LNCAP (cell line): ENCODE measurements around the gene GET3.
A peak's percentile ranks its signal among the peaks of the same experiment; 100 is the strongest.

Experiments
- CTCF ChIP-seq: fragments of 450-650 bp; IDR thresholded peaks from 2 replicates; pipeline ENCODE4 v1.5.1; 2017; ENCODE audit warnings: mild to moderate bottlenecking

GET3 gene

GRCh38 chr19:12764698-12765097 is 27.4 kb downstream of the GET3 start:
- no peak for TF ChIP-seq CTCF

- TF ChIP-seq CTCF, result peak; percentile 76
Observed at GRCh38 chr19:12766051-12766521, 28.8 kb downstream of the GET3 start.

- no peak for TF ChIP-seq CTCF
Observed at GRCh38 chr19:12767150-12767549, 29.9 kb downstream of the GET3 start.

GRCh38 chr19:12767666-12768065 is 30.4 kb downstream of the GET3 start:
- TF ChIP-seq CTCF, result no peak

GRCh38 chr19:12769689-12770088 is 32.4 kb downstream of the GET3 start:
- TF ChIP-seq CTCF, result no peak

- no peak for TF ChIP-seq CTCF
Observed at GRCh38 chr19:12770922-12771321, 33.6 kb downstream of the GET3 start.

GRCh38 chr19:12772323-12772722 is 35.0 kb downstream of the GET3 start:
- no peak for TF ChIP-seq CTCF

- TF ChIP-seq CTCF, result peak; percentile 24; the same call in 1 of the 2 replicates
Observed at GRCh38 chr19:12773571-12773970, 36.3 kb downstream of the GET3 start.
